Activated CD4-positive, alpha-beta T cell treated with anti-CD3 and anti-CD28 coated beads, Interleukin-2, amount 50 U/mL, for 4 hours (primary cell): ENCODE data around the gene LCNL1.

Source experiments
- DNase-seq, 2 experiments: peaks; one replicate each; pipeline ENCODE4 v3.0.0-alpha.2; 2020

LCNL1 gene

DNA sequence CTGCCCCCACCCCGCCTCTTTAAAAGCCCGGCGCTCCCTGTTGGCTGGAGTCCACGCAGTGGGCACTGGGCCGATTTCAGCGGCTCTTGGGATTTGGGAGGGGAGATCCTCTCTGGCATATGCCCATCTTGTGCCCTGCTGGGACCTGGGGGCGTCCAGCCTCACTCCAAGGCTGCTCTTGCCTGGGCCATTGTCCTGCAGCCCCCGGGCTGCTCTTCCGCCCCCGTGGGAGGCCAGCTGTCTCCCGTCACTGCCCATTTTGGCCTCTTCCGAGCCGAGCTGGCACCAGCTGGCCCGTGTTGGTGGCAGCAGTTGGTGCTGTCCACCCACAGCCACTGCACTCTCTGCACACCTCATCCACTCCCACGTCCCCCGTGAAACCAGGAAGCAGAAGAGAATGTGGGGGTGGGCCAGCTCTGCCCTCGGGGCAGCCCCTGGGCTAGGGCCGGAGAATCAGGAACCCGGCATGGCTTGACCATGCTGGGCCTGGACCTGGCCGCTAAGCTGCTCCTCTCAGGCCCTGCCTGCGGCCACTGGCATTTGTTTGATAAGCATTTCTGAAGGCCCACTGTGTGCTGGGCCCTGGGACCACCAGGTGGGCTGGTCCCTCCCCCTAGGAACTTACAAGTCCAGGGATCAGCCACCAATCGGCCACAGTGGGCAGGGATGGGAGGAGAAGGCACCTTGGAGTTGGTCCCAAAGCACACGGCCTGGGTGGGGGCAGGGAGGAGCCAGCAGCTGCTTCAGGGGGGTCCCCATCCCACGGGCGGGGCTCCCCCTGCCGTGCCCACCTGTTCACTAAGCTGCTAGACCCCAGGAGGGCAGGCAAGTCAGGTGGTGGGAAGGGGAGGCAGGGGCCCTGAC lies 35.5 kb upstream of the LCNL1 start:
- DNase-seq: no peak

DNA sequence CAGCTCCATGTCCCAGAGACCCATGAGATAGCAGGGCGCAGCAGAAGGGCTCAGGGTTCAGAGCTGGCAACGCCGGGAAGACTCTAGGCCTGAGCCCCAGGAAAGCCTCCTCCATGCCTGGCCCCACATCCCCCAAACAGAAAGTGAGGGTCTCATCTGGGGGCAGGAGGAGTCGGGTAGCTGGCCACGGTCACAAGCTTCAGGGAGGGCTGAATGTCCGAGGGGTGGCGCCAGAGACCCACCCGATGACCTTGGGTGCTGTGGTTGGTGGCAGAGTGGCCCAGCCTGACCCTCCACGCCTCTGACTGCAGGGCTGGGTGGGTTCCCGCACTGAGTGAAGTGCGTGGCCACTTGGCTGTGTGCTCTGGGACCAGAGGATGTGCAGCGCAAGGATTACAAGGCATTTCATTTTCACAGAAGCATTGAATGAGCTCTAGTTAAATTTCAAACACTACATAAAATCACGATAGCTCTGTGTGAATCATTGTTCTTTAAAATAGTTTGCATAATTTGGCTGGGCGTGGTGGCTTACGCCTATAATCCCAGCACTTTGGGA lies 34.8 kb upstream of the LCNL1 start:
- no peak for DNase-seq

DNA sequence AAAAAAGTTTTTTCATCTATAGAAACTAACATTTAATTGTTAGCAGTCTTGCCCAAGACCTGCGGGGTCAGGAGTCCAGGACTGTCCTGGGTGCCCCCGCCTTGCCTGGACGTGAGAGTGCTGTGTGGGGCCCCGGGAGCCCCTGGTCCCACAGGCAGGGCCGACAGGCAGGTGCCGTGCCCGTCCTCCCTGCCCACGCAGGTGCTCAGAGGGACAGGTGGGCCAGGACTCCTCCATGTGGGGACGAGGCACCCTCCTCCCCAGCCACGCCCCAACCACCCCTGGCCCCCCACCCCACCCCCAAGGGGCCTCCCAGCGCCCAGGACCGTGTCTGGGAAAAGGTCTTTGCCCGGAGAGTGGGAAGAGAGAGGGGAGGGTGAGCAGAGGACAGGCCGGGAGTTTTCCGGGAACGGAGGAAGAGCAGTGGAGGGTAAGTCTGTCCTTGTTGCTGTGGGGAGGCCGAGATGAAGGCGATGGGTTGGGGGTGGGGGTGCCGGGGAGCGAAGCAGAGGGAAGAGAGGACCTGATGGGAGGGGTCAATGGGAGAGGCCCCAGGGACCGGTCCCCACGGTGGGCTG lies 33.5 kb upstream of the LCNL1 start:
- DNase-seq: no peak

DNA sequence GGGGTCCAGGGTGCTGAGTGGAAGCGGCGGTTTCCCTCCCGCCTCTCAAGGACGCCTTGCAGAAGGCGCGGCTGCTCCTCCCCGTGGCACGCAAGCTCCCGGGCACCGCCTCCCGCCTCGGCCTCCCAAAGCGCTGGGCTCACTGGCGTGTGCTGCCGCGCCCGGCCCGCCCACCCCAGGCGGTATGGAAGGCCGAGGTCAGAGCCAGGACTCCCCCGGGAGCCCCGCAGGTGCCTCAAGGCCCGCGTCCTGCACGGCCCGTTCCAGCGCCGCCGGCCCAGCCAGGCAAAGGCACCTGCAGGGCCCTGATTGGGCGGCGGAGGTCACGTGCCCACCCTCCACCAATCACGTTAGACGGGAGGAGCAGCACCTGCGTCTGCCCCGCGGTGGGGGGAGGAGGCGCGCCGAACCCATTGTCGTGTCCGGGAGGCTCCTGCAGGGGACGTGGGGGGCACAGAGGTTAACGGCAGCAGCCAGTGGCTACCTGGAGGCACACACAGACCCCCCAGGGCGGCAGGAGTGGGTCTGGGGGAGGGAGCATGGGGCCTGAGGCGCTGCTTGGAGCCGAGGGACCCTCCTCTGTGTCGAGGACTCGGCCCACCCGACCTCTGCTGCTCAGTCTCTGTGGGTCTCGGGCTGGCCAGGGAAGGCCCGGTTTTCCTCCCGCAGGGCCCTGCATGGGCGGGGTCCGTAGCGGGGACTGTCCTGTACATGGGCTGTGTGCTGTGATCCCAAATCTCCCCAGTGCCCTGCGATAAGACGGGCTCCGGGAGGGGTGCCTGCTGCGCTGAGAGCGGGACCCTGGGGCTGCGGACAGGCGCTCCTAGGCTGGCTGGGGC lies 32.8 kb upstream of the LCNL1 start:
- DNase-seq: peak; percentile 96

DNA sequence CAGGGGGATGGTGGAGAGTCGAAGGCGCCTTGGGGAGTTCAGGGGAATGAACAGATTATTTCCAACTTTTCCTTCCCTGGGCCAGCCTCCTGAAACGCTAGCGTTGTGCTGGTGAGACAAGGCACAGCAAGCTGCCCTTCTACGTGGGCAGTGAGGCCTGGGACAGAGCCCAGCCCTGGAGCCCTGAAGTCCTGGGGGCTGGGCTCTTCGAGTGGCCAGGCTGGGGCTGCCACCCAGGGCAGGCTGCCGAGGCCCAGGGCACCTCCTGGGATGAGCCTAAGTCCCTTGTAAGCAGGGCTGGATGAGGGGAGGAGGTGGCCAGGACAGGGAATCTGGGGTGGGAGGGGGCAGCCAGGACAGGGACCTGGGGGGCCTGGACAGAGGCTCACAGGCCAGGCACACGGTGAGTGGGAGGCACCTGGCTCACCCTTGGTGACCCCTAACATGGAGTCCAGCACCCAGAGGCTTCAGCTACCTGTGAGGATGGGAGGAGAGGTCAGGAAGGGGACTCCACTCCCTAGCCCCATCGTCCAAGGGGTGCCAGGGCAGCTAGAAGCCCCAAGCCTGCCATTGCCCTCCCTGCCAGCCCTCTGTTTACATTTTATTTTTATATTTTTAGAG lies 32.0 kb upstream of the LCNL1 start:
- no peak for DNase-seq

DNA sequence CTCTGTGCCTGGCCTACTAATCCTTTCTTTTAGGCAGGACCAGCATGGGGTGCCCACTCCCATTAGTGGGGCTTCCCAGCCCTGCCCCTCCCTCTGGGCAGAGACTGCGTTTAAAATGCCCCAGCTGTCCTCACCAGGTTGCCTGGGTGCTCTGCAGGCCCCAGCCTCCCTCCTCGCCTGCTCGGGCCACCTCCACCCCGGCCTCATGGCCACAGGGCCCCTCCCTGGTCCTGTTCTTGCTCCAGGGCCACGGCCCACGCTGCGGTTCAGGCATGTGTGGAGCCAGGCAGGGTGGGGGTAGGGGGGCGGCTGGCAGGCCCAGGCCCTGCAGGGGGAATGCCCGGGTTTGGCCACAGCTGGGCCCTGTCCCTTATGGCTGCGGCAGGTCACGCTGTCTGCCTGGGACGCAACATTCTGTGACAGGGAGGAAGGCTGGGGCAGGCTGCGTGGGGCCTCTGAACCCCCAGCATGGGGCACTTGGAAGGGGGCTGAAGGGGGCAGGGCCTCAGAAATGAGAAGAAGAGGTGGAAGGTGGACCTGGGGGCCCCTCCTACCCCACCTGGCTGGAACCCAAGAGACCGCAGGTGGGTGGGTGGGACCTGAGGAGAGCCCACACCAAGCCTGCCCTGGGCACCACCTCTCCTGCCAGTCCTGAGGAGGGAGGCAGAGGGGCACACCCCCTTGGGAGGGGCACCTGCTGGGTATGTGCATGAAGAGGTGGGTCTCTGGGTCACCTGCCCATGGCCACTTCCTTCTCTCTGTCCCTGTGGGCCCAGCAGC lies 31.1 kb upstream of the LCNL1 start, which contains the start of gene LCN12:
Gene LCN12, plus strand, starts transcription at position 733 of the 780 bp plus-strand sequence. CDS start 55 bp downstream, outside the sequence.
- no peak for DNase-seq

DNA sequence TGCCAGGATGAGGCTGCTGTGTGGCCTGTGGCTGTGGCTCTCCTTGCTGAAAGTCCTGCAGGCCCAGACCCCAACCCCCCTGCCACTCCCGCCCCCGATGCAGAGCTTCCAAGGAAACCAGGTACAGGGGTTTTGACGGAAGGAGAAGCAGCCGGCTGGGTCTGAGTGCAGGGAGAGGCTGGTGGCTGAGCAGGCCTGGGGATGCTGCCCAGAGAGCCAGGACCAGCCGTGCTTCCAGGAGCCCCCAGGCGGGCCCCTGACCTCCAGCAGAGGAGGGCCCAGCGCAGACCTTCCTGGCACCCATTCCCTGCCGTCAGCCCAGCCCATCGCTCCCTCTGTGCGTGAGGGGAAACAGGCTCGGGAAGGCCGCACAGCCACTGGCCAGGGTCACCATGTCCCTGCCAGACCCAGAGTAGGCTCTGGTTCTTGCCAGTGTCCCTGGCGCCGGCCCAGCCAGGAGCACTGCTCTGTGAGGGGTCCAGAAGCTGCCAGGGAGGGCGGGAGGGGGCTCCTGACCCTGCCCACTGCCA lies 30.4 kb upstream of the LCNL1 start:
- no peak for DNase-seq

DNA sequence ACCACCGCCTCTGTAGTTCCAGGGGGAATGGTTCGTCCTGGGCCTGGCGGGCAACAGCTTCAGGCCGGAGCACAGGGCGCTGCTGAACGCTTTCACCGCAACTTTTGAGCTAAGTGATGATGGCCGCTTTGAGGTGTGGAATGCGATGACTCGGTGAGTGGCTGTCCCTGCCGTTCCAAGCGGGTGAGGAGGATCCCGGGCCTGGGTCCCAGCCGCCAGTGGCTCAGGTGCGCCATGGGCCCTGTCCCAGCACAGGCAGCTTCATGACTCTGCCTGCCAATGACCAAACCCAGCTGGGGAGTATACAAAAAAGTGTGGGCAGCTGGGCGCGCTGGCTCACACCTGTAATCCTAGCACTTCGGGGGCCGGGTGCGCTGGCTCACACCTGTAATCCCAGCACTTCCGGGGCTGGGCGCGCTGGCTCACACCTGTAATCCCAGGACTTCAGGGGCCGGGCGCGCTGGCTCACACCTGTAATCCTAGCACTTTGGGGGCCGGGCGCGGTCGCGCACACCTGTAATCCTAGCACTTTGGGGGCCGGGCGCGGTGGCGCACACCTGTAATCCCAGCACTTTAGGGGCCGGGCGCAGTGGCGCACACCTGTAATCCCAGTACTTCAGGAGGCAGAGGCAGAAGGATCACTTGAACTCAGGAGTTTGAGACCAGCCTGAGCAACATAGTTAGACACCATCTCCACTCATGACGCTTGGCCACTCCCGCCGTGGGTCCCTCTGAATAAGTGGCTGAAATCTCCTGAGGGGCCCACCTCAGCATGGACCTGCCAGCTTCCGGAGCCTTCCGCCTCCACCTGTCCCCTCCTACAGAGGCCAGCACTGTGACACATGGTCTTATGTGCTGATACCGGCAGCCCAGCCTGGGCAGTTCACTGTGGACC lies 29.7 kb upstream of the LCNL1 start:
- DNase-seq: no peak

DNA sequence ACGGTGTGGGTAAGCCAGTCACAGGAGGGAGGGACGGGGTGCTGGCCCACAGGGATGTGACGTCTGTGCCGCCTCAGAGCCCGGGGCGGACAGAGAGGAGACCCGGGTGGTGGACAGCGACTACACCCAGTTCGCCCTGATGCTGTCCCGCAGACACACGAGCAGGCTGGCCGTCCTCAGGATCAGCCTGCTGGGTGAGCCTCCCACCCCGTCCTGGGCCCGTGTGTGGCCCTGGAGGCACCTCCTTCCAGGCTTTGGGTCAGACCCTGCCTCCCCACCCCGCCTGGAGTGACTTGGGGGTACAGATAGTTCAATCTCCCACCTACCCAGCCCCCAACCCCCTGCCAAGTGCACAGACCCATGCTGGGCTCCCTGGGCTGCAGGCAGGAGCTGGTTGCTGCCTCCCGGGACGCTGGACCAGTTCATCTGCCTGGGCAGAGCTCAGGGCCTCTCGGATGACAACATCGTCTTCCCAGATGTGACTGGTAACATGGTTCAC lies 29.0 kb upstream of the LCNL1 start:
- no peak for DNase-seq

DNA sequence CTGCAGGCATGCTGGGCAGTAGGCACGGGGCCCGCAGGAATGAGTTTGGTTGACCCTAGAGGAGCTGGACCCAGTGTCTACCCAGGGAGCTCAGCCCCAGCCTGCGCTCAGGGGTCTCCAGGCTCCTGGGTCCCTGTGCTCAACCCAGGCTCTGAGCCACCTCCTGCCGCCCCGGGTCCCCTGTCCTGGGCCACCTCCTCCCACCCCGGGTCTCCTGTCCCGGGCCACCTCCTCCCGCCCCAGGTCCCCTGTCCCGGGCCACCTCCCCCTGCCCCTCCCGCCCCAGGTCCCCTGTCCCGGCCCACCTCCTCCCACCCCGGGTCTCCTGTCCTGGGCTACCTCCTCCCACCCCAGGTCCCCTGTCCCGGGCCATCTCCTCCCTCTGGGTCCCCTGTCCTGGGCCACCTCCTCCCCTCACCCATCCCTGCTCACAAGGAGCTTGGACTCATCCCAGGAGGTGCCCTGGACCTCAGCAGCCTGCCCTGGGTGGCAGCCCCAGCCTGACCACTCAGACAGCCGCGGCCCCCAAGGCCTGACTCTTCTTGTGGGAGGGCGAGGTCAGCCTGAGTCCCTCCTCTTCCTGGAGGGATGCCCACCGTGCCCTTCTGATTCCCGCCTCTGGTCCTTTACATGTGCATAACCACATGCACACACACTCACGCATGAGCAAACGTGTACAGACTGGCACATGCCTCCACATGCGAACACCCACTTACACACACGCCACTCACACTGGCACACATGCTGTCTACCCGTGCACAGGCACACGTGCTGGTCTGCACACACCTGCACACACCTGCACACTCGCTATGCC lies 28.3 kb upstream of the LCNL1 start:
- no peak for DNase-seq

DNA sequence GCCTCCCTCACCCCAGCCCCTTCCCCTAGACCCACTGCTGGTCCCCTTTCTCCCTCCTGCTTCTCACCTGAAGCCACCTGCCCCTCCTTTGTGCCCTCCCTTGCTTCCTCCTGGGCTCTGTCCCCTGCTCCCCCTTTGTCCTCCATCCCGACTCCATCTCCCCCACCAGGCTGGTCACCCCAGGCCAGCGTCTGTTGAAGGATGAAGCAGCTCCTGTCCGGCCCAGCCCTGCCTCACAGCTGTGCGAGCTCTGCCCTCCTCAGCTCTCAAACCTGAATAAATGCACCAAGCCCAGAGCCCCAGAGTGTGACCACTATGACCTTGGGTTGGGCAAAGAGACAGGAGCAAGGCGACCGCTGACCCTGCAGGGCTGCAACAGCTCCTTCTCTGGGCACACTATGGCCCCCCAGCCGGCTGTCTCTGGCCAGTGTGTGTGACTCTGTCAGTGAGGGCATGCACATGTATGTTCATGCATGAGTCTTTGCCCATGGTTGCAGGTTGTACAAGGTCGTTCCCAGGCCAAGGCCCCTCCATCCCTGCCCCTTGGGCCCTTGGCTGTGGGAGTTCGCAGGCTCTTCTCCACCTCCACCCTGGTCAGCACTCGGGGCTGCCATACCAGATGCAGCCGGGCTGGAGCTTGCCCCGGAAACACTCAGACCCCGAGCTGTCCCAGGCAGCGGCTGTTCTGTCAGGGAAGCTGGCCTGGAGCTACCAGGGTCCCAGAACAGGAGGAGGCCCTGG lies 27.4 kb upstream of the LCNL1 start:
- DNase-seq: no peak

DNA sequence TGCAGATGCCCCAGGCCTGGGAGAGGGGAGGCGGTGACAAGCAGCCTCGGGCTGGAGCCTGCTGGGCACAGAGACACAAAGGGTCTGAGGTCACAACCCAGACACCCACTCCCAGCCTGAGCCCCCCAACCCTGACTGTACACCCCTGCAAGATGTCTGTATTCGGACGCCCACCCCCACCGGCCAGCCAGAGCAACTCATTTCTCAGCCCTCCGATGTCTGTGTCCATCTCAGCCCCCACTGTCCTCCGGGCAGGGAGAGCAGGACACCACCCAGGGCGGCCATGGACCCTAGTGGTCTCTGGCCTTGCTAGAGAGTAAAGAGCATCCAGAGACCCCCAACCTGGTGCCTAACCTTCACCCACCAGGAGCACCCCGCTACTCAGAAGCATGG lies 26.9 kb upstream of the LCNL1 start:
- no peak for DNase-seq

DNA sequence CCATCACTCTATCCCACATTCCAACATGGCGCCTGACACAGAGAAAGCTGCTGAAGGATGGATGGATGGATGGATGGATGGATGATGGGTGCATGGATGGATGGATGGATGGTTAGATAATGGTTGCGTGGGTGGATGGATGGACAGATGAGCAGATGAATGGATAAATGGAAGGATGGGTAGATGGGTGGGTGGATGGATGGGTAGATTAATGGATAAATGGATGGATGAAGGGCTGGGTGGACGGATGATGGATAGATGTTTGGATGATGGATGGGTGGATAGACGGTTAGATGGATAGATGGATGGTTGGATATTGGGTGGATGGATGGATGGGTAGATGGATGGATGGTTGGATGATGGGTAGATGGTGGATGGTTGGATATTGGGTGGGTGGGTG lies 26.2 kb upstream of the LCNL1 start:
- DNase-seq: no peak

DNA sequence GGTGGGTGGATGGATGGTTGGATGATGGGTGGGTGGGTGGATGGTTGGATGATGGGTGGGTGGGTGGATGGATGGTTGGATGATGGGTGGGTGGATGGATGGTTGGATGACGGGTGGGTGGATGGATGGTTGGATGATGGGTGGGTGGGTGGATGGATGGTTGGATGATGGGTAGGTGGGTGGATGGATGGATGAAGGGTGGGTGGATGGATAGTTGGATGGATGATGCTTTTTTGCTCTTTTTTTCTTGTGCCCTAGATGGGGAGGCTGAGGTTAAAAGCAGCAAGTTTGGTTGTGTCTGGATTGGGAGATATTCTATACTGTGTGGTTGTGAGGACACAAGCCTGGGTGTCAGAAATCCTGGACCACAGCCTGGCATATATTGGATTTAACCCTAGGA lies 25.3 kb upstream of the LCNL1 start:
- DNase-seq: no peak

DNA sequence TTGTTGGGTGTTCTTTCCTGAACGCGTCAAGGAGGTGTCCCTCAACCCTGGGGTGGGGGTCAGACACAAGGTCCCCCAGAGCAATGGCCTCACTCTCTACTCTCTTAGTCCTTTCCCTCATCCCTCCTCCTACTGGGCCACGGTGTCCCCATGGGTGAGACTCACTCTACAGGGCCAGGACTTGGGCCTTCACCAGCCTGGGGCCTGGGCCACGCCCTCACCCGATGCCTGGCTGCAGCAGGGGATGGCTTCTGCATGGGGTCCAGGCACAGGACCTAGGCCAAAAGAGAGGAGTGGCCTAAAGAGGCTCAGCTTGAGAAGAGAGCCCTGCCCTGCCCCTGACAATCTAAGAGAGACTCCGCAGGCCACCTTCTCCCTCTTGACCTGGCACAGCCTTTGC lies 24.9 kb upstream of the LCNL1 start:
- DNase-seq: no peak

DNA sequence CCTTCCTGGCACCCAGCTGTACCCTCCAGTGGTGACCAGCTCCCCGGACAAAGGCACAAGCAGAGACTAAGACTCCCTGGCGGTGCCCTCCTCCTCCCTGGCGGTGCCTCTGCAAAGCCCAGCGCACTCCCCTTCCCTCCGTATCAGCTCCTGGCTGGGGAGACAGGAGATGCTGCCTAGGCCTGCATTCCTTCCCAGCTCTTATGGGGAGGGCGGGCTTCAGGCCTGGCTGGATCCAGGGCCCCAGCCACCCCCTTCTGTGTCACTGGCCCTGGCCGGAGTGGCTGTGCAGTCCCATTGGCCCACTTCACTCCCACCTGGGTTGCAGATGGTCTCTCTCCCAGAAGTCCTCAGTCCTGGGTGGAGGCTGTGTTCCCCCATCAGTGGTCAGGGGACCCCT lies 24.3 kb upstream of the LCNL1 start:
- no peak for DNase-seq

DNA sequence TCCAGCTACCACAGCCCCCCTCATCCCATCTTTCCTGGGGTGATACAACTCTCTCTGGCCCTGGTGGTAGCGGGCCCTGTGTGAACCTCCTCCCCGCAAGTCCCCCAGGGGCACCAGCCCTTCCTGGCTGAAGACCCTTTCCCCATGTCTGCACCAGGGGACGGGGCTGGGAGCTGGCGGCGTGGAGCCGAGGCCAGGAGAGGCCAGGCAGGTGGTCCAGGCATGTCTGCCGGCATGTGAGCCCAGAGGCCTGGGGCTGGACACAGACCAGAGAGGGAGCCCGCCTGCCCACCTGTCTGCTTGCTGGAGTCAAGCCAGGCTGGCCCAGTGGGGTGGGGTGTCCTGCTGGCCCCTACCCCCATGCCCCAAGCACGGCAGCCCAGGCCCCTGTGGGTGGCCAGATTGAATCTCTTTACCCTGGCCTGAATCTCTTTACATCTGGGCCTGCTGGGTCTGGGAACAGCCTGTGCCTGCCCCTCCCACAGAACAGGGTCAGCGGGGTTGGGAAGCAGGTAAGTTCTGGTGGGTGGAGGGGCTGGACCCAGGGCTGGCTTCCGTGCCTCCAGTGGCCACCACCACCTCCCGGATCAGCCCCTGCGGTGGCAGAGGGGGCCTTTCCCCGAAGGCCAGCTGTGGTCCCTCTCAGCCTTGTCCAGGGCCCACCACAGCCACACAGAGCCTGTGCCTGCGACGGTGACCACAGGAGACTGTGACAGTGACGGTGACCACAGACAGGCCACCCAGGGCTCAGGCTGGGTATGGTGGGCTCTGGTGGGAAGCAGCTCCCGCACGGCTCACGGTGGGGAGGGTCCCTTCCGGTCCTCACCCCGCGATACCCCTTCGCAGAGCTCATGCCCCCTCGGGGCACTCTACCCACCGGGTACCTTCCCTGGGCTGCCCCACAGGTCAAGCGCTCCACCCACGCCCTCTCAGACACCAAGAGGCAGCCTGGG lies 23.6 kb upstream of the LCNL1 start:
- no peak for DNase-seq
